RWPE2 (cell line): ENCODE results near the gene ATP5F1E.

Experiments used
- ATAC-seq: fragments of 200-7000 bp; cut with Tn5 transposase; 3 replicates; pipeline ENCODE4 v1.9.1; 2021; ENCODE audit warnings: low read depth
- DNase-seq: peaks from one replicate; pipeline ENCODE4 v3.0.0-alpha.2; 2020; ENCODE audit warnings: low spot score
- H3K27ac ChIP-seq: fragments of 450-650 bp; 2 replicates; pipeline ENCODE4 v1.5.1; 2017; ENCODE audit warnings: mild to moderate bottlenecking; ENCODE audit not compliant: poor library complexity, severe bottlenecking
- H3K27me3 ChIP-seq: fragments of 250-450 bp; sonication (Bioruptor Pico); 2 replicates; pipeline ENCODE4 v1.5.1; 2021; ENCODE audit warnings: mild to moderate bottlenecking, moderate library complexity; ENCODE audit not compliant: insufficient read depth, poor library complexity, severe bottlenecking
- H3K36me3 ChIP-seq: fragments of 250-450 bp; sonication (Bioruptor Pico); 2 replicates; pipeline ENCODE4 v1.5.1; 2020; ENCODE audit warnings: low read depth, mild to moderate bottlenecking, moderate library complexity
- H3K4me1 ChIP-seq: fragments of 250-450 bp; sonication (Bioruptor Pico); 2 replicates; pipeline ENCODE4 v1.5.1; 2021; ENCODE audit warnings: mild to moderate bottlenecking, moderate library complexity; ENCODE audit not compliant: insufficient read depth, poor library complexity, severe bottlenecking
- H3K4me3 ChIP-seq: fragments of 250-450 bp; sonication (Bioruptor Pico); 2 replicates; pipeline ENCODE4 v1.5.1; 2021; ENCODE audit warnings: mild to moderate bottlenecking, moderate library complexity; ENCODE audit not compliant: severe bottlenecking
- H3K9me3 ChIP-seq: fragments of 250-450 bp; sonication (Bioruptor Pico); 2 replicates; pipeline ENCODE4 v1.5.1; 2021; ENCODE audit warnings: mild to moderate bottlenecking, moderate library complexity; ENCODE audit not compliant: severe bottlenecking
- TF ChIP-seq, protein P1 (sequence below): fragments of 450-650 bp; IDR thresholded peaks from one replicate; pipeline ENCODE4 v1.5.1; 2017; ENCODE audit warnings: mild to moderate bottlenecking, moderate library complexity; ENCODE audit not compliant: poor library complexity, severe bottlenecking

The ATP5F1E gene

DNA sequence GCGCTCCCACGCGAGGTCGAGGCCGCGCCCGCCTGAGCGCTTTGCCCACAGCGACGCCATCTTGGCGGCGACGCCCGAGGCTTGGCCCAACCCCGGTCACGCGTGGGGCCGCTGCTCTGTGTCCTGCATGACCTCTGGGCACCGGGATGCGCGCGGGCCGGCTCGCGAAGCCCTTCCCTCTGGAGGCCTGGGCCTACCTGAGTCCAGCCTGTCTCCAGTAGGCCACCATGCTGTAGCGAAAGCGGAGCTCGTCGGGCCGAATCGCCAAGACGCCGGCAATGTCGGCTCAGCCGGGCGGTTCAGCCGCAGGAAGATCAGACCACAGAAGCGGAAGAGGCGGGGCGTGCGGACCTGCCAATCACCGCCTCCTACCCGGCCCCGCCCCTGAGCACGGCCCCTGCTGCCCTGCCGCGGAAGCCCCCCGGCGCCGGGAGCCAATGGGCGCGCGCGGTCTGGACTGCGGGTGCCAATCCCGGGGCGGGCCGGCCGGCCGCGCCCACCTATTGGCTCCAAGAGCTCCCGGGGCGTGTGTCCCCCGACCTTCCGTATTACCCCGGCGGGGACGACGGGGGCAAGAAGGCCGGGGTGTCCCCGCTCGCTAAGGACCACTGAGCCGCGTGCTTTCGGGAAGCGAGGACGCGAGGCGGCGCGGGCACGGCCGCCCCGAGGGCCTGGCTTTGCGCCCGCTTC is at the start of gene ATP5F1E:
TSS of gene ATP5F1E (minus strand) at position 313 of the 690 bp plus-strand sequence. CDS start at position 229, 84 bp downstream.
- ATAC-seq = peak; percentile 96
- no peaks in the 10 kb centered on the region for H3K9me3 ChIP-seq
- TF ChIP-seq, protein P1, sequence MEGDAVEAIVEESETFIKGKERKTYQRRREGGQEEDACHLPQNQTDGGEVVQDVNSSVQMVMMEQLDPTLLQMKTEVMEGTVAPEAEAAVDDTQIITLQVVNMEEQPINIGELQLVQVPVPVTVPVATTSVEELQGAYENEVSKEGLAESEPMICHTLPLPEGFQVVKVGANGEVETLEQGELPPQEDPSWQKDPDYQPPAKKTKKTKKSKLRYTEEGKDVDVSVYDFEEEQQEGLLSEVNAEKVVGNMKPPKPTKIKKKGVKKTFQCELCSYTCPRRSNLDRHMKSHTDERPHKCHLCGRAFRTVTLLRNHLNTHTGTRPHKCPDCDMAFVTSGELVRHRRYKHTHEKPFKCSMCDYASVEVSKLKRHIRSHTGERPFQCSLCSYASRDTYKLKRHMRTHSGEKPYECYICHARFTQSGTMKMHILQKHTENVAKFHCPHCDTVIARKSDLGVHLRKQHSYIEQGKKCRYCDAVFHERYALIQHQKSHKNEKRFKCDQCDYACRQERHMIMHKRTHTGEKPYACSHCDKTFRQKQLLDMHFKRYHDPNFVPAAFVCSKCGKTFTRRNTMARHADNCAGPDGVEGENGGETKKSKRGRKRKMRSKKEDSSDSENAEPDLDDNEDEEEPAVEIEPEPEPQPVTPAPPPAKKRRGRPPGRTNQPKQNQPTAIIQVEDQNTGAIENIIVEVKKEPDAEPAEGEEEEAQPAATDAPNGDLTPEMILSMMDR = no peak
- H3K27me3 ChIP-seq = no peaks in the 10 kb centered on the region
- peaks cover 44% of the 10 kb centered on the region for H3K4me1 ChIP-seq
- H3K4me3 ChIP-seq = peak within 1 kb of the TSS; percentile 68
- DNase-seq = peak; percentile 100
- H3K27ac ChIP-seq = peak within 1 kb of the TSS; percentile 59
- H3K36me3 ChIP-seq = peaks cover 82% of the 10 kb centered on the region

DNA sequence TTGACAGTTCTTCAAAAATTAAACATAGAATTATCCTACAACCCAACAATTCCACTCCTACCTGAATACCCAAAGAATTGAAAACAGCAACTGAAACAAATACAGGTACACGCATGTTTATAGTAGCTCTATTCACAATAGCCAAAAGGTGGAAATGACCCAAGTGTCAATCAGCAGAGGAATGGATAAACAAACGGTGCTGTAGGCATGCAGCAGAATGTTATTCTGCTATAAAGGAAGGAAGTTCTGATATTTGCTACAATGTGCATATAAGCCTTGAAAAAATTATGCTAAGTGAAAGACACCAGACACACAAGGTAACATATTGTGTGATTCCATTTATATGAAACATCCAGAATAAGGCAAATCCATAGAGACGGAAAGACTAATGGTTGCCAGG is 48.9 kb upstream of the ATP5F1E start:
- TF ChIP-seq, protein P1 = no peak
- no peaks in the 10 kb centered on the region for H3K36me3 ChIP-seq
- H3K9me3 ChIP-seq = no peaks in the 10 kb centered on the region
- no peak for DNase-seq
- no peak for ATAC-seq
- H3K4me1 ChIP-seq = peaks cover 28% of the 10 kb centered on the region
- no peaks in the 10 kb centered on the region for H3K27me3 ChIP-seq
- H3K27ac ChIP-seq = peak overlapping the region; percentile 81
- no peak overlapping the region for H3K4me3 ChIP-seq

DNA sequence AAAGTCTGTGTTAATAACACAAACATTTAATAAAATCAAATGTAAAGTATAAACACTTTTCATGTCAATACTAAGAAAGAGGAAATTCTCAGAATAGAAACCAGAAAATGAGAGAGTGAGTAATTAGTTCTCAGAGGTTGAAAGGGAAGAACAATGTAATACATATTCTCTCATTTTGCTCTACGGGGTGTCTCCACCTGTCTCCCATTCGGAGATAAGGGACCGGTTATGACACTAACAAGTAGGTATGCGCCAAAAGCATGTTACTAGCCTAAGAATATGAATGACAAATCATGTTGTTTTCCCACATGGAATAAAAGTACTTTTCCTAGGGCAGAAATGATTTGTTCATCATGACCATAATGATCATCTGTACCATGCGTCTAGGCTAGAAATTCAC is 46.1 kb upstream of the ATP5F1E start:
- no peak overlapping the region for H3K4me3 ChIP-seq
- H3K36me3 ChIP-seq = no peaks in the 10 kb centered on the region
- TF ChIP-seq, protein P1 = peak; percentile 12
- H3K4me1 ChIP-seq = peaks cover 38% of the 10 kb centered on the region
- ATAC-seq = peak; percentile 39
- H3K27ac ChIP-seq = peak overlapping the region; percentile 13
- H3K9me3 ChIP-seq = no peaks in the 10 kb centered on the region
- H3K27me3 ChIP-seq = no peaks in the 10 kb centered on the region
- DNase-seq = peak; percentile 47

DNA sequence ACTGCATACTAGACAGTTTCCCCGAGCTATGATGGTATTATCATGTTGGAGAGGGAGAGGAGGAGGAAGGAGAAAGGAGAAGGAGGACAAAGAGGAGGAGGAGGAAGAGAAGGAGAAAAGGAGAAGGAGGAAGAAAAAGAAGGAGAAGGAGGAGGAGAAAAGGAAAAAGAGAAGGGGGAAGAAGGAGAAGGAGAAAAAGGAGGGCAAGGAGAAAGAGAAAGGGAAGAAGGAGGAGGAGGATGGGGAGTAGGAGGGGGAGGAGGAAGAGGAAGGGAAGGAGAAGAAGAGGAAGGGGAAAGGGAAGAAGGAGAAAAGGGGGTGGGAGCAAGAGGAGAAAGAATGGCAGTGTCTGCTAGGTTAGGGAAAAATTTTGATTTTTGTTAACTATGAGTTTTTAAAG is 45.6 kb upstream of the ATP5F1E start:
- ATAC-seq (no peak), DNase-seq (no peak)
- H3K27ac ChIP-seq = peak overlapping the region; percentile 13
- no peaks in the 10 kb centered on the region for H3K27me3 ChIP-seq
- no peak overlapping the region for H3K4me3 ChIP-seq
- H3K4me1 ChIP-seq = peaks cover 33% of the 10 kb centered on the region
- TF ChIP-seq, protein P1 = no peak
- H3K36me3 ChIP-seq = no peaks in the 10 kb centered on the region
- H3K9me3 ChIP-seq = no peaks in the 10 kb centered on the region

DNA sequence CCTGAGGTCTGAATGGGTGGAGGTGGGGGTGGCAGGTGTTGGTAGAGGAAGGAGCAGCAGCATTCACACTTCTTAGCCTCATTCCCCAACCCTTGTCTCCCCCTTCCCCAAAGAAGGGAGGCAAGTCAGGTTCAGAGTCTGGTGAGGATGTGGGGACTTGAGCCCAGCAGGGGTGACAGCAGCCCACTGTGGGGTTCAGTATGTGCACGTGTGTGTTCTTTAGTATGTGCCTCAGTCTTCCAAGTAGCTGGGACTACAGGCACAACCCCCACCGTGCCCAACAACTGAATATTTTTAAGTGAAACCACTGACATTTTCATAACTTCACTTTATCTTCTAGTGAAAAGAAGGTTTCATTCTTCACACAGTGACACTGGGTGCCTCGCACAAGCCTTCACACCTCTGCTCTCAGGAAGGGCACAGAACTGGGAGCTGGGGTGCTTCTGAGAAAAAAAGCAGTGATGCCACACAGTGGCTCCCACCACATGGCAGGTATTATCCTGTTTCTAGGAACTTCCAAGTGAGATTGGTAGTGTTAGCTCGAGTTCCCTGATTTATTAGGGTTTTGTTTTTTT is 43.9 kb upstream of the ATP5F1E start:
- ATAC-seq (no peak), DNase-seq (peak; percentile 29)
- Histone ChIP-seq H3K4me3 (no peak overlapping the region), H3K36me3 (no peaks in the 10 kb centered on the region), H3K4me1 (peaks cover 21% of the 10 kb centered on the region), H3K9me3 (no peaks in the 10 kb centered on the region), H3K27ac (no peak overlapping the region), H3K27me3 (no peaks in the 10 kb centered on the region)
- TF ChIP-seq, protein P1 = no peak
